ENCODE measurements around the gene DAB1.
"Not testable (repeated sequence)": the region's sequence is repeated elsewhere in the genome, so short reads cannot be mapped to it uniquely, and the experiment has no call there.

DAB1 gene

GRCh38 chr1:57117753-57118152 lies 306.1 kb downstream of the DAB1 start:
- no peak for DNase-seq (ENCODE audit: low read depth)

GRCh38 chr1:57116871-57117270 lies 307.0 kb downstream of the DAB1 start:
- DNase-seq (ENCODE audit: low read depth), result no peak

GRCh38 chr1:57115030-57115614 lies 308.7 kb downstream of the DAB1 start:
- DNase-seq (ENCODE audit: low read depth), result no peak

GRCh38 chr1:57112148-57112547 lies 311.7 kb downstream of the DAB1 start:
- DNase-seq (ENCODE audit: low read depth), result no peak

- no peak for DNase-seq (ENCODE audit: low read depth)
Measured at GRCh38 chr1:57111175-57111574, 312.7 kb downstream of the DAB1 start.

GRCh38 chr1:57109883-57110282 lies 314.0 kb downstream of the DAB1 start:
- DNase-seq (ENCODE audit: low read depth), result no peak

- no peak for DNase-seq (ENCODE audit: low read depth)
Measured at GRCh38 chr1:57109247-57109646, 314.6 kb downstream of the DAB1 start.

- DNase-seq (ENCODE audit: low read depth), result no peak
Measured at GRCh38 chr1:57106296-57106695, 317.6 kb downstream of the DAB1 start.

GRCh38 chr1:57102561-57103326 lies 321.1 kb downstream of the DAB1 start:
- DNase-seq (ENCODE audit: low read depth), result no peak

- no peak for DNase-seq (ENCODE audit: low read depth)
Measured at GRCh38 chr1:57101209-57101608, 322.7 kb downstream of the DAB1 start.

- no peak for DNase-seq (ENCODE audit: low read depth)
Measured at GRCh38 chr1:57094749-57095148, 329.1 kb downstream of the DAB1 start.

- DNase-seq (ENCODE audit: low read depth), result no peak
Measured at GRCh38 chr1:57093122-57093521, 330.7 kb downstream of the DAB1 start.

- no peak for DNase-seq (ENCODE audit: low read depth)
Measured at GRCh38 chr1:57091642-57092041, 332.2 kb downstream of the DAB1 start.

- no peak for DNase-seq (ENCODE audit: low read depth)
Measured at GRCh38 chr1:57089855-57090254, 334.0 kb downstream of the DAB1 start.

GRCh38 chr1:57089221-57089620 lies 334.6 kb downstream of the DAB1 start:
- no peak for DNase-seq (ENCODE audit: low read depth)

- no peak for DNase-seq (ENCODE audit: low read depth)
Measured at GRCh38 chr1:57088653-57089052, 335.2 kb downstream of the DAB1 start.

GRCh38 chr1:57087660-57088059 lies 336.2 kb downstream of the DAB1 start:
- not testable (repeated sequence) for DNase-seq (ENCODE audit: low read depth)

GRCh38 chr1:57086154-57086553 lies 337.7 kb downstream of the DAB1 start:
- no peak for DNase-seq (ENCODE audit: low read depth)

- DNase-seq (ENCODE audit: low read depth), result no peak
Measured at GRCh38 chr1:57084701-57085100, 339.2 kb downstream of the DAB1 start.

GRCh38 chr1:57082711-57083439 lies 341.0 kb downstream of the DAB1 start:
- no peak for DNase-seq (ENCODE audit: low read depth)

GRCh38 chr1:57079454-57080157 lies 344.3 kb downstream of the DAB1 start:
- no peak for DNase-seq (ENCODE audit: low read depth)

GRCh38 chr1:57072401-57073110 lies 351.3 kb downstream of the DAB1 start:
- no peak for DNase-seq (ENCODE audit: low read depth)
